ENCODE results near the gene RUFY2.
"Not testable (repeated sequence)": the region's sequence is repeated elsewhere in the genome, so short reads cannot be mapped to it uniquely, and the experiment has no call there.

Gene RUFY2

DNA sequence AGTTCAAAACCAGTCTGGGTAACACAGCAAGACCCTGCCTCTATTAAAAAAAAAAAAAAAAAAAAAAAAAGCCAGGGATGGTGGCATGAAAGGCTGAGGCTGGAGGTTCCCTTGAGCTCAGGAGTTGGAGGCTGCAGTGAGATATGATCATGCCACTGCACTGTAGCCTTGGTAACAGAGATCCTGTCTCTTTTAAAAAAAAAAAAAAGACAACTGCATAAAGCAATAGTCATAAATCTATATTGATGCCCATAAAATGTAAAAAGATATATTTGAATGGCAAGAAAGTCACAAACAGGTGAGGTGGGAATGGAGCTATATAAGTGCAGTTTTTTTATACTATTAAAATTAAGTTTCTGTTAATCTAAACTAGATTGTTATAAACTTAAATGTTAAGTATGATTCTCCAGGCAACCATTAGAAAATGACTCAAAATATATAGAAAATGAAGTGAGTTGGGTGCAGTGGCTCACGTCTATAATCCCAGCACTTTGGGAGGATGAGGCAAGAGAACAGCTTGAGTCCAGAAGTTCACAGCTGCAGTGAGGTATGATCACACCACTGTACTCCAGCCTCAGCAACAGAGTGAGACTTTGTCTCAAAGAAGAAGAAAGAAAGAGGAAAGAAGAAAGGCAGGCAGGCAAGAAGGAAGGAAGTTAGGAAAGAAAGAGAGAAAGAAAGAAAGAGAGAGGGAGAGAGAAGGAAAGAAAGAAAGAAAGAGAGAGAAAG lies 88.6 kb downstream of the RUFY2 start:
- no peak for DNase-seq

GRCh38 chr10:68315582-68315981 lies 91.5 kb downstream of the RUFY2 start:
- no peak for DNase-seq

DNA sequence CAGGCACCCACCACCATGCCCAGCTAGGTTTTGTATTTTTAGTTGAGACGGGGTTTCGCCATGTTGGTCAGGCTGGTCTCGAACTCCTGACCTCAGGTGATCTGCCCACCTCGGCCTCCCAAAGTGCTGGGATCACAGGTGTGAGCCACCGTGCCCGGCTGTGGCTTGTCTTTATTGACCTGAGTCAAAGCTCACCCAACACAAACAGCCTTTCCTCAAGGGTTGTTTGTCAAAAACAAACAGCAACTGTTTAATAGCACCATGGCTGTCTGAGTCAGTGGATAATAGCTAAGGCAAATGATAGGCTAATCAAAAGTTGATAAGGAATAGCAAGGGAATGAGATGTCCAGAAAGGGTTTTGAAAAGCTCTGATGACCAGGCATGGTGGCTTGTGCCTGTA lies 92.1 kb downstream of the RUFY2 start:
- not testable (repeated sequence) for DNase-seq

- DNase-seq, result no peak
These were observed 96.5 kb downstream of the RUFY2 start for GRCh38 chr10:68310531-68310930.

DNA sequence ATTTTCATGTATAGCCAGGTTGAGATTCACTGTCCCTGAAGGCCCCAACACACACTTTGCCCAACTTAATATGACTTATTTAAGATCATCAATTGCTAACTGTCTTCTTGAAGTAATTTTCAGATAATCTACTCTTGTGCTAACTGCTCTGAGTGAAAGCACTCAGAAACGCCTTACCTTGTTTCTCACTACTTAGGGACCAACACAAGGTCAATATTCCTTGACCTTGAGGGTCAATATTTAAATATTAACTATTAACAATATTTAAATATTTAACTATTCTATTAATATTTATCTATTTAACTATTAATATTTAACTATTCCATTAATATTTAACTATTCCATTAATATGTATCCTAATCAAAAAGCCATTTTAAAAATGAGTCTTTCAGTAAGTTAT lies 101.2 kb downstream of the RUFY2 start:
- DNase-seq, result no peak

GRCh38 chr10:68303849-68304412 lies 103.1 kb downstream of the RUFY2 start:
- no peak for DNase-seq

DNA sequence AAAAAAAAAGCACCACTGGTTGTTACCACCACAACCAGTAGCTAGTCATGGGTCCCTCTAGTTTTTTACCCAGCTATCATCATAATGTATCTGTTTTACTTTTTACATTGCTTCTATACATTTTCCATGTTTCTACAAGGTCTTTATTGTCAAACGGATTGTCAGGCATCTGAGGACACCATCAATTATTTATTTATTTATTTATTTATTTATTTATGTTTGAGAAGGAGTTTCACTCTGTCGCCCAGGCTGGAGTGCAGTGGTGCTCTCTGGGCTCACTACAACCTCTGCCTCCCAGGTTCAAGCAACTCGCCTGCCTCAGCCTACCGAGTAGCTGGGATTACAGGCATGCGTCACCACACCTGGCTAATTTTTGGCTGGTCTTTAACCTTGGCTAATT lies 104.2 kb downstream of the RUFY2 start:
- DNase-seq, result no peak

DNA sequence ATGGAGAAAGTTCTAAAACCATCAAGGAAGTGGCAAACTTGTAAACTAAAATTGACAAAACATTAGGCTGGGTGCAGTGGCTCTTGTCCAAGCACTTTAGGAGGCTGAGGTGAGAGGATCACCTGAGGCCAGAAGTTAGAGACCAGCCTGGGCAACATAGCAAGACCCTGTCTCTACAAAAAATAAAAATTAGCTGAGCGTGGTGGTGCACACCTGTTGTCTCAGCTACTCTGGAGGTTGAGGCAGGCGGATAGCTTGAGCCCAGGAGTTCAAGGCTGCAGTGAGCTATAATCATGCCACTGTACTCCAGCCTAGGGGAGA lies 104.6 kb downstream of the RUFY2 start:
- no peak for DNase-seq

DNA sequence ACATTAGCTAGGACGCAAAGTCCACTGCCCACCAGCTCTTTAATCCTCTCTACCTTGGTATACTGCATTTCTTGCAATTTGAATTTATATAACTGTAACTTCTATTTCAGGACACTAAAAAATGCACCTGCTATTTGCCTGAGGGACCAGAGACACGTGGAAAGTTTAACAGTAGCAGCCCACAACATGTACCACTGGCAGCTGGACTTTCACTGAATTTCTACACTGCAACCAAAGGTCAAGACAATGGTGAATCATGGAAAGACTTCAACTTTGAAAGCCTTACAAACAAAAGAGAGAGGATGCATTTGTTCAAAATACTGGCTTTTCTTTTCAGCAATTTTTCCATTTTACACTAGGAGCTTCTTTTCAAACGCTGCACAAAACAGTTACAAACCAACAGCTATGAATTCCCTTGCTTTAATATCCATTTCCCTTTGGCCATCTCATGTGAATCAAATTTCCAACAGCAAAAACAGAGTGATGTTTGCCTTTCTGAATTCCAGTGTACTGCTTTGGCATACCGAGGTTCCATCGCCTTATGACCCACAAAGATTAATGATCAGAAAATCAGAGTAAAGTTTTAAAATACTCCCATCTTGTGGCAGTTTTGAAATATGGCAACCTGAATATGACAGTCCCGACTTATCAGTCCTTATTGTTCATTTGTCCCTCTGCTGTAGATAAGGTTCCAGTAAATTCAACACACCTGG lies 105.1 kb downstream of the RUFY2 start:
- DNase-seq, result no peak

GRCh38 chr10:68301301-68301700 lies 105.8 kb downstream of the RUFY2 start:
- DNase-seq, result no peak

DNA sequence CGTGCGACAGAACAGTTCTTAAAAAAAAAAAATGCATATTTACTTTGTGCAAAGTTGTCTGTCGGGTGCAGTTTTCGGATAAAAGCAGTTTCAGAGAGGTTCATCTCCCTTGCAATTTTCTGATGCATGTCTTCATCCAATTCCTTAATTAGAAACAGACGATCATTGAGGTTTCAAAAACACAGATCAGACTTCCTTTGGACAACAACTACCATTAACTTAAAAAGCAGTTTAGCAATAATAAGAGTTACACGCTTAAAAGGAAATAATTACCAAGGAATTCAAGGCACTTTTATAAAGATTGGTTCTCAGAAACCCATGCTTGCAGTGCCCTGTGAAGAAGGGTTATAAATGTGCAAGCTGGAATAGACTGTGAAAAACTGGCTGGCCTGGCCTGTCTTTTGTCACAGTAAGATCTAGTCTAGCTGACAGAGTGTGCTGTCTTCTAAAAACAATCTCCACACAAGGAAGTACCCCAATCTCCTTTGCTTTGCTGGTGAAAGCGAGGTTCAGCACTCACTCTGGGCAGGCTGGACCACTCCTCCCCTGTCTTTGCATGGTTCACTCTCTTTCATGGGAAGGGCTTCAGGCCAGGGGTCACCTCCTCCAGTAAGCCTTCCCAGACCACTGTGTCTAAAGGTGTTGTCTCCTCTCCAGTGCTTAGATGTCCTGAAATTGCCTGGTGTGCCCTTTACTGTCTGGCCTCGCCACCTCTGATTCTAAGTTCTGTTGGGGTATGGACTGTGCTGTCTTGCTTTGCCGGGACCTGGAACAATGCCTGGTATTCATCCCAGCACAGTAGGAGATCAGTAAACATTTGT lies 110.0 kb downstream of the RUFY2 start:
- DNase-seq, result no peak

Data from NCI-H2171 (cell line).